Measurements from ENCODE around the gene MCHR1.

GRCh38 chr22:40681451-40681850 is 2.2 kb downstream of the MCHR1 start:
- TF ChIP-seq FOXS1 (CRISPR knock-in tag; IDR thresholded peaks at IDR 0.05) (no peak), CTCF (IDR thresholded peaks at IDR 0.05) (no peak), POLR2A (IDR thresholded peaks at IDR 0.05; ENCODE audit: low read length) (no peak), KDM5A (IDR thresholded peaks at IDR 0.05) (no peak)
- TF ChIP-seq, protein P1, sequence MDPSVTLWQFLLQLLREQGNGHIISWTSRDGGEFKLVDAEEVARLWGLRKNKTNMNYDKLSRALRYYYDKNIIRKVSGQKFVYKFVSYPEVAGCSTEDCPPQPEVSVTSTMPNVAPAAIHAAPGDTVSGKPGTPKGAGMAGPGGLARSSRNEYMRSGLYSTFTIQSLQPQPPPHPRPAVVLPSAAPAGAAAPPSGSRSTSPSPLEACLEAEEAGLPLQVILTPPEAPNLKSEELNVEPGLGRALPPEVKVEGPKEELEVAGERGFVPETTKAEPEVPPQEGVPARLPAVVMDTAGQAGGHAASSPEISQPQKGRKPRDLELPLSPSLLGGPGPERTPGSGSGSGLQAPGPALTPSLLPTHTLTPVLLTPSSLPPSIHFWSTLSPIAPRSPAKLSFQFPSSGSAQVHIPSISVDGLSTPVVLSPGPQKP (IDR thresholded peaks at IDR 0.05; ENCODE audit: low read depth, low read length), result no peak
- TF ChIP-seq, protein P2, sequence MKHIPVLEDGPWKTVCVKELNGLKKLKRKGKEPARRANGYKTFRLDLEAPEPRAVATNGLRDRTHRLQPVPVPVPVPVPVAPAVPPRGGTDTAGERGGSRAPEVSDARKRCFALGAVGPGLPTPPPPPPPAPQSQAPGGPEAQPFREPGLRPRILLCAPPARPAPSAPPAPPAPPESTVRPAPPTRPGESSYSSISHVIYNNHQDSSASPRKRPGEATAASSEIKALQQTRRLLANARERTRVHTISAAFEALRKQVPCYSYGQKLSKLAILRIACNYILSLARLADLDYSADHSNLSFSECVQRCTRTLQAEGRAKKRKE (CRISPR knock-in tag; IDR thresholded peaks at IDR 0.05; ENCODE audit: low read depth), result no peak

Measured in A549 (cell line).